HG03442 (cell line): ENCODE results near the gene RNF212.
"Not testable (repeated sequence)": the region's sequence is repeated elsewhere in the genome, so short reads cannot be mapped to it uniquely, and the experiment has no call there.

Source experiments
- ATAC-seq: cut with Tn5 transposase; IDR thresholded peaks from one replicate; pipeline ENCODE4 v1.9.1; 2021; ENCODE audit warnings: mild to moderate bottlenecking, moderate library complexity; ENCODE audit not compliant: unreplicated experiment

Gene RNF212, protein sequence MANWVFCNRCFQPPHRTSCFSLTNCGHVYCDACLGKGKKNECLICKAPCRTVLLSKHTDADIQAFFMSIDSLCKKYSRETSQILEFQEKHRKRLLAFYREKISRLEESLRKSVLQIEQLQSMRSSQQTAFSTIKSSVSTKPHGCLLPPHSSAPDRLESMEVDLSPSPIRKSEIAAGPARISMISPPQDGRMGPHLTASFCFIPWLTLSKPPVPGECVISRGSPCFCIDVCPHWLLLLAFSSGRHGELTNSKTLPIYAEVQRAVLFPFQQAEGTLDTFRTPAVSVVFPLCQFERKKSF

DNA sequence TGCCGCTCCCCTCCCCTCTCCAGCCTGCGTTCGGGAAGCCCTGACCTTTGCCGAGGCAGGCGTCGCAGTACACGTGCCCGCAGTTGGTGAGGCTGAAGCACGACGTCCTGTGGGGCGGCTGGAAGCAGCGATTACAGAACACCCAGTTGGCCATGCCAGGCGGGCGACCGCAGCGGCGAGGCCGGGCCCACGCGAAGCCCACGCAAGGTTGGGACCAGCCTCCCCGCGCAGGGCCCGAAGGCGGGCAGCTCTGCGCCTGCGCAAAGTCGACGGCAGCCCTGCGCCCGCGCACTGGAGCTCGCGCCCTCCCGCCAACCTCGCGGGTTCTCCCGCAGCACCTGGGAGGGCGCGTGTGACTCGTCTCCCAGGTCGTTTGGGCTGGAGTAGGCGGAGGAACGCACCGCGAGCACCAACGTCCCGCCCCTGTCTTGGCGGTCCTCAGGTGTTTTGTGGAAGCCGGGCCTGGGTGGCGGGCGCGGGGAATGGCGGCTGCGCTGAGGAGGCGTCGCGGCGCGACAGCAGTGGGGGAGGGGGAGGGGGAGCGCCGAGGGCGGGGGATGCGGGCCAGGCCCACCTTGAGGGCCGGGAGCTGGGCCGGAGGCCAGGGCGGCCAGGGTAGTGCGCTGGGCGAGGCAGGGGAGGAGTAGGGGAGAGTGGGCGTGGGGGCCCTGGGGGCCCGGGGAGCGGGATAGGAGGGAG lies at the start of gene RNF212:
TSS of gene RNF212 (minus strand) at position 254 of the 699 bp plus-strand sequence. CDS start at position 154, 100 bp downstream.
- ATAC-seq: no peak

- no peak for ATAC-seq
Measured at GRCh38 chr4:1160351-1160750, 47.0 kb upstream of the RNF212 start.

DNA sequence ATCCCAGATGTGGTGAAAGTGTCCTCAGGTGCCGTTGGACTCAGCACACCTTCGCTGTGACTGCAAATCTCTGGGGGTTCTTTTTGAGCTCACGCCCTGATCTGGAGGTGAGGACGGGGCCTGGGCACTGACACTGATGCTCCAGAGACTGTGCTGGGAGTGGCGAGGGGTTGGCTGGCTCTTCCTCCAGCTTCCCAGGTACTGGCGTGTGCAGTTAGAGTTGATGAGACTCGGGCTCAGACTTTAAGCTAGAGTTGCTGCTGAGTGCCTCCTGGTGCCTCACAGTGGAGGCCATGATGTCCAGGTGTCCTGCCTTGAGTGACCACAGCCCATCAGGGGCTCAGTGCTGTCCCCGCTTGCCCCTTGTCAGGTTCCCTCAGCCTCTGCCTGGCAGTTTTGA lies 42.7 kb upstream of the RNF212 start:
- ATAC-seq: no peak

DNA sequence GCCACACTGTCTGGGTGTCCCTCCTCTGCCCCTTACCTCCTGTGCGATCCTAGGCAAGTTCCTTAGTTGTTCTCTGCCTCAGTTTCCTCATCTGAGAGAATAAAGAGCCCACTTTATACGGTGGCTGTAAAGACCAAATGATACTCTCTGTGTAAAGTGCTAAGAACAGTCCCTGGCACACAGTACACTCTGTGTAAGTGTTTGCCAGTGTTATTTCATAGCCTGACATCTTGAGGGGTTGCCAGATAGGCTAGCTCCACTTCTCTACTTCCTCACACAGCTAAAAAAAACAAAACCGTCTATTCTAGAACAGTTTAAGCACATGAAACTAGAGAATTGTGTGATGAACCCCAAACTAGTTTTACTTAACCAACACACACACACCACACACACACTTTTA lies 42.0 kb upstream of the RNF212 start:
- no peak for ATAC-seq

DNA sequence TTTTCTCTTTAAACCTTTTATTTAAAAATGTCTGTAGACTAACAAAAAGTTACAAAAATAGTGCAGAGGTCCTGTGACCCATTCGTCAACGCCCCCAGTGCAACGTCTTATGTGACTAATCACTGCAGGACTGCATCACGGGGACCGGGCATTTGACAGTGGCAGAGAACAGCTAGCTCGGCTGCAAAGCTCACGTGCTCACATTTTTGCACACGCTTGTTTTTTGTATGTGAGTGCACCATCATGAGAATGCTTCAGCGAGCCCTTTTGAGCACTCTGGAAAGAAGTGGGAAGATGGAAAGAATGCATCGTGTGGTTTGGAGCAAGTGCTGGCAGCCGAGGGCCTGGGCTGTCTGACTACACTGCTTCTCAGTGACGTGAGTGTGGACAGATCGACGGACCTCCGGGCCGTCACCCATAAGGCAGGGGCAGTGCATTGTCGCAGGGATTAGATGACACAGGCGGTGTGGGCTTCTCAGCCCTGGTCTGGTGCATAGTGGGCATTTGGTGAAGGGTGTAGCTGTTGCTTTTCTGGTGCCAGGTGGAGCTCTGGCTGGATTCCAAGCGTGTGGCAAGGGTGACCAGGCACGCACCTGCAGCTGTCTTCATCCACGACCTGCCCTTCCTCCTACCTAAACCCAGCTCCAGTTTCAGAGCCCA lies 41.3 kb upstream of the RNF212 start:
- ATAC-seq: no peak

- no peak for ATAC-seq
Measured at GRCh38 chr4:1154126-1154522, 40.8 kb upstream of the RNF212 start.

DNA sequence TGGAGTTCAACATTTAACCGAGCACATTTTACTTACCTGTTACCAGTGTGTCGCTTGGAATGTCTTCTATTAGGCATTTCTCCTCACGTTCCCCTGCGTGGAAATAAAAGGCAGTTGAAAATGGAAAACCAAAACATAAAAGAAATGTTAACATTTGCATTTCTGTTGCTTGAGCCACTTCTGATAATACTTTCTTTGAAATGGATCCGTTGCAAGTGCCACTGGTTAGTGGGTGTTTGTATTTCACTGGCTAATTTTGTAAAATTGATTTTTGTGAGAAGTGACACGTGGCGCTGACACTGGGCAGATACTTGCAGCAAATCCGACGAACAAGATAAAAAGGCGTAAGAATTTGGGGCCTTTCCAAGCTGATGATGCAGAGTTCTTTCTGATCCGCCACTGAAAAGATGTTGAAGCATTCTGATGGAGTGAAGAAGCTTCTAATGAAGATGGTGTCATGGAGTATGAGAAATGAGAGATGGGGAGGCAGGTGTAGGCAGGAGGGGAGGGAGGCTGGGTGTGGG lies 40.3 kb upstream of the RNF212 start:
- no peak for ATAC-seq

- no peak for ATAC-seq
Measured at GRCh38 chr4:1152290-1152689, 38.9 kb upstream of the RNF212 start.

GRCh38 chr4:1151541-1151940 lies 38.2 kb upstream of the RNF212 start:
- ATAC-seq: no peak

DNA sequence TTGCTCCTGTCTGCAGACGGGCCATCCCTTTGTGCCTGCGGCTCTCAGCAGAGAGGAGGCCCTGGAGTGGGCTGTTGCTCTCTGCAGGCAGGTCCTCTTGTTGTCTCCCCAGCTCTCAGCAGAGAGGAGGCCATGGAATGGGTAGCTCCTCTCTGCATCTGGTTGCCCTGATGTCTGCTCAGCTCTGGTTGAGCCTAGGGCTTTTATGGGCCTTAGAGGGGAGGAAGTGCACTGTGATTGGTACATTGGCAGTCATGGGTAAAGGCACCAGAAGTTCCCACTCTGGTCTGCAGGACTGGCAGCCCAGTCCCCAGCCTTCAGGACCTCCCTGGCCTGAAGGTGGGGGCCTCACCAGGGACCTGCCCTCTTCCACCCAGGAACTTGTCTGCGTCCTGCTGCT lies 37.5 kb upstream of the RNF212 start:
- ATAC-seq: no peak

GRCh38 chr4:1139860-1140259 lies 26.5 kb upstream of the RNF212 start:
- no peak for ATAC-seq

DNA sequence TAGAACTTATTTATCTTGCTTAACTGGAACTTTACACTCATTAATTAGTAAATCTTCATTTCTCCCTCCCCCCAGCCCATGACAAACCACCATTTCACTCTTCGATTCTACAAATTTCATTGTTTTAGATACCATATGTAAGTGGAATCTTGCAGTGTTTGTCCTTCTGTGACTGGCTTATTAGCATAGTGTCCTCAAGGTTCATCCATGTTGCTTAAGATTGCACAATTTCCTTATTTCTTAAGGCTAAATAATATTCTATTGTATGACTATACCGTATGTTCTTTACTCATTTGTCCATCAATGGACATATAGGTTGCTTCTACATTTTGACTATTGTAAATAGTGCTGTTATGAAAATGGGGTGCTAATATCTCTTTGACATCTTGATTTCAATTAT lies 24.5 kb upstream of the RNF212 start:
- ATAC-seq: no peak

DNA sequence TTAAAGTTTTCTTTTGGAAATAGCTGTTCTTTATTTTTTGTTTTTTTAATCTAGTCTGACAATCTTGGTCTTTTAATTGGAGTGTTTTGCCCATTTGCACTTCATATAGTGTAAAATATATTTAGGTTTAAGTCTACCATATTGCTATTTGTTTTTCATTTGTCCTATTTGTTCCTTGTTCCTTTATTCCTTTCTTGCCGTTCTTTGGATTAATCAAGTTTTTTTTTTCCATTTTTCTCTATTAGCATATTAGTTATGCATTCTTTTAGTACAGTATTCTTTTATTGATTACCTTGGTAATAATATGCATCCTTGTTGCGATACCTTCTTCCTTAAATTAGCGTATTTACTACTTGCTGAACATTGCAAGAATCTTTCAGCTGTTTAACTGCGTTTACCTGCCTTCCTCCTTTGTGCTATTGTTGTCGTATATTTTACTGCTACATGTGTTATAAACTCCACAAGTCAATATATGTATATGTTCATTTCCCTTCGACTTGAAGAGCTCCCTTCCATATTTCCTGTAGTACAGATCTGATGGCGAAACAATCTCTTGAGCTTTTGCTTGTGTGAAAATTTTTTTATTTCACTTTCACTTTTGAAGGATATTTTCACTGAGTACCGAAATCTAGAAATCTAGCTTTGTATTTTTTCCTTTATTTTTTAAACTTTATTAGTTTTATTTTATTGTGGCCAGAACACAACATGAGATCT lies 23.9 kb upstream of the RNF212 start:
- ATAC-seq: no peak

GRCh38 chr4:1136048-1136447 lies 22.7 kb upstream of the RNF212 start:
- ATAC-seq: no peak

- no peak for ATAC-seq
Measured at GRCh38 chr4:1133033-1133432, 19.7 kb upstream of the RNF212 start.

DNA sequence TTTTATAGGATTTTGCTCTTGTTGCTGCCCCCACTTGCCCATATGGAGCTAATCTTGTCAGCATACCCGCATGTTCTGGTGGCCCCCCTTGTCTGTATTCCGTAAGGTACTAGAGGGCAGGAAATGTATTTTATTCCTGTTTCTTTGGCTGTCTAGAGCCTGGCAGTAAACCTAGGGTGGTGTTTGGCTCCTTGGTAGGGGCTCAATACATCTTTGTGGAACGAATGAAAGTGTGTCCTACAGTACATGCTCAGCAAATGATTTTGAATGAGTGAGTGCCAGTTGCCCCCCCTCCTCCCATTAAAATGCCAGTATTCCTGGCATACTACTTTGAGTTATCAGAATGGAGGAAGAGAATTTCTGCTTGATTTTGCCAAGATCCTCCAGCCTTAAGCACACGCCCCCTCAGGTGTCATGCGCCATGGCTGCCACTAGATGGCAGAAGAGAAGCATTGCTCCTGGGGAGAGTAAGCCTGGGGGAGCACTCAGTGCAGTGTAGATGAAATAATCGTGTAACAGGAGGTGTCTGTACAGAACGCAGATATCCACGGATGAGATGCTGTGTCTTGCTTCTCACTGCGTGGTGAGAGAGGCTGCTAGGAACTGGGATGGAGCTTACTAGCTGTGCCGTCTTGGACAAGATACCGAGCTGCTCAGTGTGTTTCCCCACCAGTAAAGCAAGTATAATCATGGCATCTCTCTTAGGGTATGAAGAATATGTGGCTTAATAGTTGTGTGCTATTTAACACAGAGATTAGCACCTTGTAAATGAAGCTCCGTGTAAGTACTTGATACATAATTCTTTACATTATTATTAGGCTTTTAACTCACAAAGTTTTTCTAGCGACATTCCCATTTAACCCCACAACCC lies 17.2 kb upstream of the RNF212 start:
- ATAC-seq: no peak

DNA sequence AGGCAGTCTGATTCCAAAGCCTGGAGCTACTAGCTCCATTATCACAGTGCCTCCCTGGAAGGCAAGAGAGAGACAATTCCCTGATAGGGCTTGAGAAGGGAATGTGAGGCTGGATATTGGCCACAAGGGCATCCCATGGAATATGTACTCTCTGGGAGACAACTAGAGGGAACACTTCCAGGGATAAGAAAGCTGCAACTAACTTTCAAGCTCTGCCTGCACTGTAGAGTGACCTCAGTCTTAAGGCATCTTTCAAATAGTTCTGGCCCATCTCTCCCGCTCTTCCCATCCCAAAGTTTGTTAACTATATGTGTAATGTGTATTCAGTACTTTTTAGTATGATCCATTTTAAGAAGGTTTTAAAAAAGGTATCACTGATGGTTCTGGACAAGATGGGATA lies 13.1 kb upstream of the RNF212 start:
- no peak for ATAC-seq

GRCh38 chr4:1125466-1125865 lies 12.1 kb upstream of the RNF212 start:
- not testable (repeated sequence) for ATAC-seq

DNA sequence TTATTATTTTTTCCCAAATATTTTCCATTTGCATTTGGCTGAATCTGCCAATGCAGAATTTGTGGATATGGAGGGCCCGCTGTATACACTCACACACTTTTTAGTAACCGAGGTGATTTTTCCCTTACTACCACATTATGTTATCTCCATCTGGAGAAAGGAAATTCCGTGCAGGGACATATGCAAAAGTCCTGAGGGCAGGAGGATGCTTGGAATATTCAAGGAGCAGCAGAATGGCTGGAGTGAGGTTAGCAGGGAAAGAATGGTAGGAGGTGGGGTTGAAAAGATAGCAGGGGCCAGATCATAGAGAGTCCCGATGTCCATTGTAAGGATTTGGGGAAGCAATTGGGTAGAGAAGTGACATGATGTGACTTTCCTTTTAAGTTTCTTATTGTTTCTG lies 11.5 kb upstream of the RNF212 start:
- ATAC-seq: no peak

- no peak for ATAC-seq
Measured at GRCh38 chr4:1122505-1122904, 9.1 kb upstream of the RNF212 start.
